GM18858 (cell line): Measurements from ENCODE around the gene KCNMB1.

Source experiments
- ATAC-seq: cut with Tn5 transposase; IDR thresholded peaks from one replicate; pipeline ENCODE4 v1.9.1; 2021; ENCODE audit not compliant: unreplicated experiment

Gene KCNMB1, protein sequence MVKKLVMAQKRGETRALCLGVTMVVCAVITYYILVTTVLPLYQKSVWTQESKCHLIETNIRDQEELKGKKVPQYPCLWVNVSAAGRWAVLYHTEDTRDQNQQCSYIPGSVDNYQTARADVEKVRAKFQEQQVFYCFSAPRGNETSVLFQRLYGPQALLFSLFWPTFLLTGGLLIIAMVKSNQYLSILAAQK

DNA sequence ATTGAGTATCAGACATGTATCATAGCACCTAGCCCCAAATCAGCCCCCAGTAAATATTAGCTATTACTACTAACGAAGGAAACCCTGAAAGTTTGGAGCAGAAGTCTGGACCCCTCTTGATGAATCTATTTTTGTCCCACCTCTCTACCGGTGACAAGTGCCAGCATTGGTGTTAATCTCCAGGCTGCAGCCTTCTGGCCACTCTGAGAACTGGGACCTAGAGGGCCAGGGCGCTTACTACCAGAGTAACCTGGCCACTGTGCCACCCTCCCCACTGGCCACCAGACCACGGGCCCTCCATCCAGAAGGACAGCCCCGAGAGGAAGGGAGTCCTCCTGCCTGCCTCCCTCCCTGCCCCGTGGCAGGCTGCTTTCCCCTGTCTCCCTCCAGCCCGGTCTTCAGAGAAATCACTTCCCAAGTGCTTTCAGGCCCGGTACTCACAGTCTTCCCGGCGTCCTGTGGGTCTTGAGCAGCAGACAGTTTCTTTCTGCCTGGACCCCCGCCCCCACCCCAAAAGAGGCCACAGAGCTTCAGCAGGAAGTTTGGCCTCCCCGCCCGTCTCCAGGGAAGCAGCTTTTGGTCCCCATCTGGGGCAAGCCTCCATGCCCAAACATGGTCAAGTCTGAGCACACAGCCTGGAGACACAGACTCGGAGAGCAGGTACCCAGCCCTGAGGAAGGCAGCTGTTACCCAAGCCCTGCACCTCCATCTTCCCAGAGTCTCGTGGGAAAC is at the start of gene KCNMB1:
Gene KCNMB1, minus strand, starts transcription at position 550 of the 732 bp plus-strand sequence. CDS start 3,920 bp downstream, outside the sequence.
- ATAC-seq = no peak

DNA sequence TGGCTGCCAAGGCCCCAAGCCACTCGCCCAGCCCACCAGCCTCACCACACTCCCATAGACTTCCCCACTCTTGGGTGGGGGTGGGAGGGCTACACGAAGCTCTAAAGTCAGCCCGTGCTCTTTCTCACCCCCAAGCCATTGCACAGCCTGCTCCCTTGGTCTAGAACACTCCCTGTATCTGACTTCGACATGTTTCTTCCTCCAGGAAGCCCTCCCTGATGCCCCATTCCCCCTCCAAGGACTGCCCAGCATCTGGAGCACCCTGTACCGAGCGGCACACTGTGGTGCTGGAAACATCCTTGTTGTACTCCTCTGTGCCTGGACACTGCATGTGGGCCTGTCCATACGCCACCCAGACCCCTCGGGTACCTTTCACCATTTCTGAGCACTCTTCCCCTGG is 49.4 kb upstream of the KCNMB1 start:
- ATAC-seq = no peak

DNA sequence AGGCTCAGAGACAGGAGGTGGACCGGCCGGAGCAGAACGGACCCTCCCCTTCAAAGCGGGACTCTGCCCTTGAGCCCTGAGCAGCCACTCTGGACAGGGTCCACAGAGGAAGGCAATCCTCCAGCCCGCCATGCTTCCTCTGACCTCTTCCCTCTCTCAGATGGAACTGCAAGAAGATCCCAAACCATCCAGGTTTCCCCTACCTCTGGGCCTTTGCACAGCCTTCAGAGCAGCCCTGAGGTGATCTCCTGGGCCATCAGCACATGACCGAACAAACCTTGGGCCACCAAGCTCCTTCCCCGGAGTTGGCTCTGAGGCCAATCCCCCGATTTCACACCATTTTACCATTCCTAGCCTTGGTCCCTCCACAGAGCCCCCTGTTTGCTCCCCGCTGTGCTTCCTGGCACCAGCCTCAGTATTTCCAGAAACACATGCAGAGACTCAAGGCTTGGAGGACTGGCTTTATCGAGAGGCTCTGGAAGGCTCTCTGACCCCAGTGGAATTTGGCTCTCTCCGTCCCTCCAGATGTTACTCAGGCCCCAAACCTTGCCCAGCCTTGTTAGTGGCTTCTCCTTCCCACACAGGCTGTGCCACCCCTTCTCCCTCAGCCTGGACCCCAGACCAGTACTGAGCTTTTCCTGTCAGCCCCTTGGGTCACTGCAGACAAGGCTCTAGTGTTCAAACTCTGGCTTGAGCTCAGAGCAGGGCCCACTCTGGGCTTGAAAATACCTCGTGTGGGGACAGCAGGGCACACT is 48.6 kb upstream of the KCNMB1 start:
- ATAC-seq = no peak

DNA sequence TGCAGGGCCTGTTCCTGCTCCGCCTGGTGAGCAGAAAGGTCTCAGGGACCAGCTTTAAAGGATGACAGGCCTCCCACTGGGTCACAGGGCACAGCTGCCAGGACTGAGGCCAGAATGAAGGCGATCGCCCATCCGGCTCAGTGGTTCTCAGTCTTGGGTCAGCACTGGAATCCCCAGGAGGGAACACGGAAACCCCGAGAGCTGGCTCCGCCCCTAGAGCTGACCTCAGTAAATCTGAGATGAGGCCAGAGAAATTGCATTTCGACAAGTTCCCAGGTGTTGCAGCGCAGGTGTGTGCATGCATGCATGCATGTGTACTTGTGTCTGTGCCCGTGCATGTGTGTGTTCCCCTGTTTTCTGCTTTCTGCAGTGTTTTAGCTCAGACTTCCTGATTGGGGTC is 47.2 kb upstream of the KCNMB1 start:
- no peak for ATAC-seq

DNA sequence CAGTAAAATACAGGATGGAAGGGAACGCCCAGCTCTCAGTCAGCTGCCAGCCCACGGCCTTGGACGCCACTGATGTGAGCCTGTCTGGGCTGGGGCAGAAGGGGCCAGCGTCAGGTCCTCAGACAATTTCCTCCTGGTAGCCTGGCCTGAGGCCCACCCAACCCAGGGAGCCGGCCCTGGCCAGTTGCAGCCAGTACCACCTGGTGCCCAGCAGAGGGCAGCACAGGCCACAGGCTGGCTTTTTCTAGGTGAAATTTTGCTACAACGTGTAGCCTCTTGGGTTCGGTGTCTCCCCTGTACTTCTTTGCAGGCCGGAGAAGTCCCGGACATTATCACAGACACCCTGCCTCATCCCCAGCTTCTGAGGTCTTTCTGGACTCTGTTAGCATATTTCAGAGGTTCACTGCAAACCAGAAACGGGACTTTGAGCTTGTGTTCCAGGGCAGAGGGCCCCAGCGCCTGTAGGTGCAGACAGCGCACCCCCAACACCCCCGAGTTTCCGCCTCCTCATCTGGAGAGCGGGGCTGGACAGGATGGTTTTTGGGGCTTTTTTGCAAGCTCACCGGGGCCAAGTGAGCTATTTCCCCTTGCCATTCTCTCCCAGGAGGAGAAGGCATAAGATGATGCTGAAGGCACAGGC is 45.9 kb upstream of the KCNMB1 start:
- peak; percentile 51 for ATAC-seq

DNA sequence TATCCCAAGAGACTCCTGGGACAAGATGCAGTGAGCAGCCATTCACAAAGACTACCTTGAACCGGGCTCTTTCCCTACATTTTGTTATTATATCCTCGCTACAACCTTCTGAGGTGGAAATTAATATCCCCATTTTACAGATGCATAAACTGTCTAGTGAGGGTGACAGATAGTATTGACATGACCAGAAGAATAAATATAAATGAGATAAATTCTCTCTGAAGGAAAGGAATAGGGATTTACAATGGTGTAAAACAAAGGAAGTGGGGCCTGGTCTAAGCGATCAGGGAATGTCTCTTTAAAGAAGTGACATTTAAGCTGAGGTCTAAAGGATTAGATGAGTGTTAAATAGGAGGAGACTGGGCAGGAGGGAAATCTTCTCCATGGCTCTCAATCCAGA is 43.5 kb upstream of the KCNMB1 start:
- ATAC-seq = no peak

DNA sequence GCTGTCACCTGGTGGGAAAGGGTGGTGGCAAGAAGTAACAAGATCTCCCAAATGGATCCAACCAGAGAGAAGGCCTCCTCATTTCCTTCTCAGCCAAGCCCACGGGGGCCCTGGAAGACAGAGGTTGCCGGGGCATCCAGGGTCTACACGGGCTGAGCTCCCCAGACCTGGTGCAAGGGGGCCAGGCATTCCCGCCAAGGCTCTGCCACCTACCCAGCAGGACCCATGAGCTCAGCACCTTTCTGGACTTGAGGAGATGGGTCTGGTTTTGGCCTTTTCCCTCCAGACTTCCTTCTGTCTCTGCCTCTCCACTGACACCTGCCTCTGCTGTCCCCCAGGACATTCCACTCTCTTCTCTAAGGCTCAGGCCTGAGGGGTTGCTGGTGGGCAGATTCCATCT is 42.4 kb upstream of the KCNMB1 start:
- no peak for ATAC-seq

DNA sequence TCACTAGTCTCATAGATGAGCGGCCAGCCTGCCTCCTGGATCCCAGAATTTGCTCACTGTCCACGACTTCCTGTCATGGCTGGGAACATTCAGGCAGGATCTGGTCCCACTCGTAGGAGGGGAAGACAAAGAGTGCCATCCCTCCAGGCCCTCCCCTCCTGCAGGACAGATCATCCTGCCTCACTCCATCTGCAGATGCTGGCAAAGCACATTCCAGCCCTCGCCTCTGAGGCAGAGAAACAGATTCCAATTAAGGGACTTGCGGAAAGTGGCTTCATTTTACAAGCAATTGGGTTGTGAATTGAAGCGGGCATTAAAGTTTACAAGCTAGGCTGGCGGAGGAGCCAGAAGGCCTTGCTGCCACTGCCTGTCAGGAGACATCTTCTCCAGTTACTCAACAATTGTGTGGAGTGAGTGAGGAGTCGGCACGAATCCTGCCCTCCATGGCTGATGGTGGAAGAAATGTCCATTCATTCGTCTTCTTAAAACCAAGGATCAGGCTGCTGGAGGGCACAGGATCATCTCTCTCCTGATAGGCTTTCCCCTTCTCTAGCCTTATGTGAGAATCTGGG is 41.8 kb upstream of the KCNMB1 start:
- no peak for ATAC-seq

DNA sequence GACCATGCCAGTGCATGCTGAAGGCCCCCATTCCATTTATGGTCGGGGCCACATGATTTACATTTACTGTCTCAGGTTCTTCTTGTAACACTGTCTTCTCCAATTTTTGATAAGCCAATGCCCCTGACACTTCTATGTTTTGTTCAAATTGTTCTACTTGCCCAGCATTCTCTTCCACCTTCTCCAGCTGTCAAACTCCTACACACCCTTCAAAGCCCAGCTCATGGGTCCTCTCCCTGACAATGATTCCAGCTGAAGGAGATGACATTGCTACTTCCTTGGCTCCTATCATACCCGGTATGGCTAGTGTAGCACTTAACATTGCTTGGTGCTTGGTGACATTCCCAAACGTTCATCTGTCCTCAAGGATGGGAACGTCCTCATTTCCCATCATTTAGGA is 41.1 kb upstream of the KCNMB1 start:
- no peak for ATAC-seq

DNA sequence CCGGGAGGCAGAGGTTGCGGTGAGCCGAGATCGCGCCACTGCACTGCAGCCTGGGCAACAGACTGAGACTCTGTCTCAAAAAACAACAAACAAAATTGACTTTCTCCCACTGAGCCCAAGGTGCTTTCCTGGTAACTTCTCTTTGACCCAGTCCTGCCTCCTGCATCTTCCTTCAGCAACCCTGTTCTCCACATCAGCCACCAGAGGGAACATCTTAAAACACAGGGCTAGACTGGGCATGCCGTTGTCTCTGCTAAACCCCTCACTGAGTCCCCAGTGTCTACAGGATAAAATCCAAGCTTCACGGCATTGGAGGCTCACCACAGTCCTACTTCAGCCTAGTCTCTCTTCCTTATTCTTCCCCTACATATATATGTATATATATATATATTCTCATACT is 39.8 kb upstream of the KCNMB1 start:
- no peak for ATAC-seq

DNA sequence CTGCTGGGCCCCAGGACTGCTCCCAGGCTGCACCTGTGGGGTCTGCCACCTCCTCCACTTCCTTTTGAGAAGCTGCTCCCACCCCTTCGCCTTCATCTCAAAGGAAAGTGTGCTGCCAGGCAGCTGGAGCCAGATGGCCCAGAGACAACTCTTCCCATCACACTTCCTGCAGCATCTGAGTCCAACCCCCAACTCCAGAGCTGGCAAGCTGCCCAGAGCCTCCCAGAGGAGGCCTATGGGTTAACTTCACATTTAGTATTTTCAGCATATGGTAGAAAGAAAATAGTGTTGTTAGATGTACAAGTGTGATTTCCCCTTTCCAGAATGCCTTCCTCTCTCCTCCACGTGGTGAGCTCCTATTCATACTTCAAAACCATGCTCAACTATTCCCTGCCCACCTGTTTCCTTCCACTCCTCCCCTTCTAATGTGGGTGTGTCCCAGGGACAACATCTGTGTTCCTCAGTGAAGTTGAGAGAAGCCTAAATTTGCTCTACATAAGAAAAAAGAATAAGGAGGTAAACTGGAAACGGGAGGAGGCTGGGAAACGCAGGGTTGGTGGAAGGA is 38.6 kb upstream of the KCNMB1 start:
- ATAC-seq = no peak

DNA sequence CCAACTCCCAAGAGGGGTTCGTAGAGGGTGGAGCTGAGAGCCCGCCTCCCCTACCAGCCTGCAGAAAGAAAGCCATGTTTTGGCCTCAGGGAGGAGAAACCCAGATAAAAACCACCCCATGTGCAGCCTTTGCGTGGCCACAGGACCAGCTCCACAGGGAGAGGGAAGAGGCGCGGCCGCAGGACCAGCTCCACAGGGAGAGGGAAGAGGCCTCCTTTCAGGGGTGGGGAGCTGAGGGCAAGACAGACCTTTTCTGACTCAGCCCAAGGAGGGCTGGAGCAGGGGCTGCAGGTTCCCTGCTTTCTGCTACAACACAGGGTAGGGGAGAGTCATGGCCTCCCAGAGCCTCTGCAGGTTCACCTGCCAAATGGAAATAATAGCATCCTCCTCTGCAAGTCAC is 37.6 kb upstream of the KCNMB1 start:
- no peak for ATAC-seq

DNA sequence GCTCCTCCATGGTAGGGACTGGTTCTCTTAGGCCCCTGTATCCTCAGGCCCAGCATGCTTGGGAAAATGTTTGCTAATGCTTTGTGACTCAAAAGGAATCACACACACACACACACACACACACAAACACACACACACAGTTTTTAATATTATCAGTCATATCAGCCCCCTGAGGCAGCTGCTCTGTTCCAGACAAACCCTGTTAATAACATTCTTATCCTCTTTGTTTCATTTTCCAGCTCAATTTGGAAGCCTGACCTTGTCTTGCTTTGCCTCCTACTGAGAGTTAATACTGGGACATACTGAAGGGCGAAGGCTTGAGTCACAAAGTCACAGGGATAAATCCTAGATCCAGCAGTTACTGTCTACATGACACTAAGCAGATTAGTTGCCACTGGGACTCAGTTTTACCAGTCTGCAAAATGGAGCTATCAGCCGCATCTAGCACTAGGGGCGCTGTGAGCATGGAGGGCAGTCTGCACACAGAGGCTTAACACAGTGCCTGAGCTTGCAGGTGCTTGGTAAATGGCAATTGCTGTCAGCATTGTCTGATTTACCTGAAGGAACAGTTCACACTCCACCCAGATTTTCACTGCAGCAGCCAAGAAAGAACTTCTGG is 37.1 kb upstream of the KCNMB1 start:
- no peak for ATAC-seq

DNA sequence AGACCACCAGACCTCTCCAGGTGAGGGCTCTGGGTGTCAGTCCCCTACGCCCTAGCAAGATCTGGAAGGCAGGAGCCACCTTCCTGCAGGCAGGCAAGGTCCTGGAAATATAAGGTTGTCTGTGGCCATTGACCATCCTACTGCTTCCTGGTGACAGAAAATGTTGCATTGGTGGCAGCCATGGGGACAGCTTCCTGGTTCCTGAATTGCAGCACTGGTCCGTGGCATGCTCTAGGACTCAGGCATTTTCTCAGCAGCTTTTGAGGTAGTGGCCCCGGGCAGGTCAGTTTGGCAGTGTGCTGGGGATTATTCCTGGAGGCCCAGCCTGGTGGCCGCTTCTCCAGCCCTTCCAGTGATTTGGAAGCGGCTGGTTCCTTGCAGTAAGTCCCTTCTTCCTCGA is 36.6 kb upstream of the KCNMB1 start:
- ATAC-seq = no peak

DNA sequence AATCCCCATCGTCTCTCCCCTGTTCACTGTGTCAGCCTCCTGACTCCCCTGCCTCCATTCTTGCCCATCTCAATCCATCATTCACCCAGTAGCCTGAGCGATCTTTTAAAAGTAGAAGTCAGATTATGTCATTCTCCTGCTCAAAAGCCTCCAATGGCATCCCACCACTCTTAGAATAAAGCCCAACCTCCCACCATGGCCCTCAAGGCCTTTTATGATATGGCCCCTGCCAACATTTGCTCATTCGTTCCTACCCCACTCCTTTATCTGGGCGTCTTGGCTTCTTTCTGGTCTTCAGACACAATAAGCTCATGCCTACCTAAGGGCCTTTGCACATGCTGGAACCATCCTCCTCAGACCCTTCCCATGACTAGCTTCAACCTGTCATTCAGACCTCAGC is 35.5 kb upstream of the KCNMB1 start:
- ATAC-seq = no peak

DNA sequence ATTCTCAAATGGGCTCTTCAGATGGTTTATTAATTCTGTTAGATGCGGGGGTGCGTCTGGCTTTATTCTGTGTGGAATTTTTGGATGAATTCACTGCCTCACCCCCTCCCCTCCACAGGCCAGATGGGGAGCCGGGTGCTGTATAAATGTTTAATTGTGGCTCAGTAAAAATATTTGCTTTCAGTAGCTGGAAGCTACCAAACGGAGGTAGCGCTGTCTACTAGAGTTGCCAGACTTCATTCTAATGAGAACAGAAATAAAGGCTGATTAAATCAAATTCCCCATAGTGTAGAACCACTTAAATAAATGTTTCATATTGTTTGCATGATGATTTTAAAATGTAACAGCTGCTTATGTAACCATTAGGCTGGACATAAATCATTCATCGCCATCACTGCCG is 34.5 kb upstream of the KCNMB1 start:
- ATAC-seq = no peak

DNA sequence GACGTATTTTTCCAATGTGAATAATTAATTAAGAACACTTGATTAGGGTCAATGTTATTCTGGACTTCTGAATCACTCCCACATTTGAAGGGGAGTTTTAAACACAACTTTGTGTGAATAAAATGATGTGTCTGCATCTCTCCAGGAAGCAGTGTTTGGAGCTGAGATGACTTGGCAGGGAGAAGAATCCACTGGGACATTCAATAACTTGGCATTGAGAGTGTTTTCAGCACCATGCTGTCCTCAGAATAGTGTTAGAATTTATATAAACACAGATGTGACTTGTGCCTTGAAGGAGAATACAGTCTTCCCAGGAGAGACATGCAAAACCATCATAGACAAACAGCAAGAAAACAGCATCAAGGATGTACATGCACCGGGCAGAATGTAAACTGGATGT is 32.7 kb upstream of the KCNMB1 start:
- no peak for ATAC-seq

DNA sequence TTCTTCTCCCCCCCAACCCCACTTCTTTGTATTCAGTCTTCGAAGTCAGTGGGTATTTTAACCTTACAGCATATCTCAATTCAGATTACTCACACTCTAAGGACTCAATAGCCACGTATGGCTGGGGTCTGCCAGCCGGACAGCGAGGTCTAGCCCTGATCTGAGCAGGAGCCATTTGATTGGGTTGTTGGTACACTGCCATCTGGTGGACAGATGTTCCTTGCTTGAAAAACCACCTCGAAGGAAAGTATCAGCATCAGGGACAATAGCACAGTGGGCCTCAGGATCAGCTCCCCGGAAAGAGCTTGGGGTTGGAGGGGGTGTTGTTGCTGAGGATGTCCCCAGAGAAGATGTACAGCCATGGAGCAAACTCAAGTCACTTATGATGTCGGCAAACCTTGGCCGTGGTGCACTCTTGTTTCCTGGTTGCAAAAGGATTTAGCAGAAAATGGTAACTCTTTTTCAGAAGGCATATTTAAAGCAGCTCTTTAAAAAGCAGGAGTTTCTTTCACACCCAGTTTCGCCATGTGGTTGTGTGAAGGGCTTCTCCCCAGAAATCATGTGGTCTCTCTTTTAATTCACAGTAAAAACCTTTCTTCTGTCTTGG is 31.7 kb upstream of the KCNMB1 start:
- ATAC-seq = peak; percentile 62

DNA sequence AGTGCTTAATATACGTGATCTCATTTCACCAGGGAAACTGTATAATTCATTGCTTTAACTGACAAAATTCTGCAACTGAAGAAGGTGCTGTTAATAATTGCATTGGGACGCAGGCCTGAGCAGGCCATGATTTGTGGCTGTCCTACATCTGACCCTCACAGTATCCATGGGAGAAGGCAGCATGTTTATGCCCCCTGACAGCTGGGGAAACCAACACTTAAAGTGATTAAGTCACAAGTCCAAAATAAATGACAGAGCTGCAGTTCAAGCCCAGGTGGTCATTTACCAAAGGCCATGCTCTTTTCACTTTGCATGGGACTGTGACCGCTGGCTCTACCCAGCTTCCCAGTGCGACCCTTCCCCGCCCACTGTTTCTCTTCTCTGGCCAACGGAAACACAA is 30.5 kb upstream of the KCNMB1 start:
- no peak for ATAC-seq

DNA sequence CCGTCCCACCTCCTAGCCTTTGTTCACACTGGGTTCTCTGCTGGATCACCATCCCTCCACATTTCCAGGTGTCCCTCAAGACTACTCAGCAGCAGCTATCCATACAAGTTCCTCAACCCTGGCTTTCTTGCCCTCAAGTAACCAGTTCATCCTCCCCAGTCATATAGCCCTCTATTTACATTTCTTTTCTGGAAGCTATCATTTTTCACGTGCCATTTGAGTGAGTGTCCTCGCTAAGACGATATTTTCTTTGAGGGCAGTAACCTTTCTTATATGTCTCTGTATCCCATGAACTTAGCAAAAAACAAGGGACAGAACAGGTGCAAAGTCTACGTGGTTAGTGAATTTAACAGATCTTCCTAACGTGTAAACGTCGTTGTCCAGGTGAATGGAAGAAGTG is 29.6 kb upstream of the KCNMB1 start:
- no peak for ATAC-seq
